Right renal pelvis (tissue), 4 donors: ENCODE measurements around the gene ELOVL7. TPM values are rescaled to one million over a fixed set of nuclear protein-coding genes. Genes with fewer than 3 reads are reported as not detected.
"Not testable (repeated sequence)": the region's sequence is repeated elsewhere in the genome, so short reads cannot be mapped to it uniquely, and the experiment has no call there.

Experiments
- DNase-seq, 4 donors: peaks; one replicate each; pipeline ENCODE4 v3.0.0-alpha.2; 2013; ENCODE audit warnings: low read depth in 4 of 4, low spot score in 3 of 4, missing footprints in 1 of 4
- polyA plus RNA-seq, 4 donors: library from polyadenylated mRNA; unstranded; fragments of 120-200 nt; gene quantifications; one replicate each; pipeline ENCODE4 v1.2.1, GENCODE V29; 2013; ENCODE audit not compliant: insufficient read length in 4 of 4

ELOVL7 gene
- polyA plus RNA-seq, 4 donors, result 15.1 to 23.1 (median 19.3) TPM

DNA sequence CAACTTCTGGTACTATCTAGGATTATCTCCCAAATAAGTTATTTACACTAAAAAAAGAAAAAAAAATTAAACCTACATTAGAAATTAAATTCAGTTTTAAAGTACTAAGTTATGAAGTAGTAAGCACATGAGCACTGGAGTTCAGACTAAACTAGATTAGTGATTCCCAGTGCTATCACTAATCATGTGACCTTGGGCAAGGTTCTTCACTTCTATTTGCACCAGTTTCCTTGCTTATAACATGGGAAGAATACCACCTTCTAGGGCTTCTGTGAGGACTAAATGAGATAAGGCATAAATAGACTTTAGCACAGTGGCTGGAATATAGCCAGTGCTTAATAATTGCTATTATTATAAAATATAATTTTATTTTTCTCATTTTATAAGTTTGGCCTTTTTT lies 10.5 kb downstream of the ELOVL7 start:
- DNase-seq, result no peak

GRCh38 chr5:60830581-60831127 lies 13.4 kb downstream of the ELOVL7 start:
- no peak for DNase-seq

DNA sequence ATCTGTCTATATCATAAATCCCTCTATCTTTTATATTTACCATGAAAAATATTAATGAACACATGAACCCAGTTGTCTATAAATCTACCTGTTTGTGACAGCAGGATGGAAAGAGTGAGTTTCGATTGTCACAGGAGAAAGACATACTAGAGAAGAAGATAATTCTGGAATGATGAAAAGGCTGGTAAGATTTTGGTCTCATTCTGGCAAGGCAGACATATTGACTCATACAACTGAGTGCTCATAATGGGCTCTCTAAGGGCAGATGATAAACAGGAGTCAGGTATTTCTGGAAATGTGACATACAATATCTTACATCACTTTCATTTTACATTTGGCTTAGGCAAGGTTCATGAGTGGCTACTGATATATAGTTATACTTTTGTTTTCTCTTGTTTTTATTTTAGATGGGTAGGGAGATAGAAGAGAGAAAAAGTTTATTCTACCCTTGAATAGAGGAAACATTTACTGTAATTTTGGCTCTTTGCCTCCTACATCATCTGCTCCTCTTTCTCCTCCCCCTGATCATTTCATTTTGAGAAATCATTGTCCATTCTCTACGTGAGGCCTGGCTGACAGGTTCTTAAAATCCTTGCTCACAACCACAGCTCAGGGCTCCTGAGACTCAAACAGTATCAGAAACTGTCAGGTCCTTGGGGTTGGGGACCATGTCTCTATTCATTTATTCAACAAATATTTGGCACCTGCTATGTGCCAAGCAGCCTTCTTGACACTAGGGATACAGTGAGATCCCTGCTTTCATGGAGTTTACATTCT lies 14.4 kb downstream of the ELOVL7 start:
- no peak for DNase-seq

DNA sequence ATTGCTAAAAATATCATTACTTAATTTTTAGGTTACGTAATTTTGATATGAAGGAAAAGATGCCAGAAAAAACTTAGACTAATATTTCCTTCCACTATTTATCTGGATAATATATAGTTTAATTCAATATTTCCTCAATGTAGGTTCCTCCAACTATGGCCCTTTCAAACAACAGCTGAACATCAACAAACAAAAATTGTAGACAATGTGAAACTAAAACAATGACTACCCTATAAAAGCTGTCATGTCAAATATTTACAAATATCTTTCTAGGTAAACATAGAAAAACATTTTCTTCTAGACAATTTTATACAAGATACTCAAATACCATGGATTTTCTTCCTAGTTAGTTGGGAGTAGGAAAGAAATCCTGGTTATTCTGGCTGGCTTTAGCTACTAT lies 16.9 kb downstream of the ELOVL7 start:
- no peak for DNase-seq

GRCh38 chr5:60826653-60827052 lies 17.4 kb downstream of the ELOVL7 start:
- no peak for DNase-seq

DNA sequence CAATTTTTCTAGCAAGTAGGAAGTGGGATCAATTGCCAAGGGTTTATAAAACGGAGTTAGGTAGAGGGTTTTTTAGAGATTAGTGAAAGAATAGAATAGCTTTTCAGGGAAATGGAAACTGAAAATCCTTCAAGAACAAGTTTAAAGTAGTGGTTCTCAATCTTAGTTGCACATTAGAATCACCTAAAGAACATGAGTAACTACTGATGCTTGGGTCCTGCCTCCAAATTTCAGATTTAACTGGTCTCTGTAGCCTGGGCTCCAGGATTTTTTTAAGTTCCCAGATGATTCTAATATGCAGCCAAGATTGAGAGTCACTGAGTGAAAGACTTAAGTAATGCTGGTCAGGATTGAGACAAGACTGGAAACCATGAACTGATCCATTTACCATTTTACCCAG lies 20.5 kb downstream of the ELOVL7 start:
- no peak for DNase-seq

DNA sequence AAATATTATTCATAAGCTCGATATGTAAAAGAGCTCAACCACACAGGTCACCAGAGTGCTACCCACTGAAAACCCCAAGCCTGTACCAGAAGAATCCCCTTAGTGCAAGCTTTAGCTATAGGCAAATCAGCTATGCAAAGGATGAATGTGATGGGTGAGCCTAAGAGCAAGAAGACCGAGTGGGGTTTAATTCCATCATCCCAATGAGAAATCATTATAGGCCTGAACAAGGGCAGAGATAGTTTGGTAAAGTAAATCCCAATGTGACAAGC lies 21.8 kb downstream of the ELOVL7 start:
- DNase-seq, result no peak

DNA sequence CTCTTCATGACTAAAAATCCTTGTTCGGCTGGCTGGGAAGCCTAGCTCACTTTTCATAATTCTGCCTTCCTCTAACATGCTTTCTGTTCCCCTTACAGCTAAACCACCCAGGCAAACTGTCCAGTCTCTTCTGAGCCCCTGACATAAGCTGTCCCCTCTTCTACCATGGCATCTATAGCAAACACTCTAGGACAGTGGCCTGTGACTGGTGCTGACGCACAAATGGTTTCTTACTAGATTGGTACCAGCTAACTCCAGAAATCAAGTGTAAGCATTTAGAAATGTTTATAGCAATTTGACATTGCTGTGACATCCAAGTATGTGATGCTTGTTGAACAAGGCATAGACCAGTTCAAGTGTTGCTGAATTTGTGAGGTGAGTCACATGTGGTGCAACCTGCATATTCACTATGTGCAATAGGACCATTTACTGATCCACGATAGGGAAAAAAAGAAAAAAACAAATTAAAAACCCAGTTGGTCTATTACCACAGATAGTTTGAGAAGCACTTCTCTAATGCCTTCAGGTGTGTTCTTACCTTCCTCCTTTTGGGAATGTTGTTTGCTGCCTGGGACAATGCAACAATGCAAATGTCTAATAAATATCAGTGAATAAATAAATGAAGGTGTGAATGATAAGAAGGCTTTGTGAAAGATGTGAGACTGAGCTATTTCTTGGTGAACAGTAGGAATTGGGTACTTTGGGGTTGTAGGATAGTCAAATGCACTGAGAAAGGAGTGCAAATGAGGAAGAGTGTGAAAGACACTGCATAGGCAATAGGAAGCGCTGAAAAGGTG lies 22.4 kb downstream of the ELOVL7 start:
- DNase-seq, result no peak

DNA sequence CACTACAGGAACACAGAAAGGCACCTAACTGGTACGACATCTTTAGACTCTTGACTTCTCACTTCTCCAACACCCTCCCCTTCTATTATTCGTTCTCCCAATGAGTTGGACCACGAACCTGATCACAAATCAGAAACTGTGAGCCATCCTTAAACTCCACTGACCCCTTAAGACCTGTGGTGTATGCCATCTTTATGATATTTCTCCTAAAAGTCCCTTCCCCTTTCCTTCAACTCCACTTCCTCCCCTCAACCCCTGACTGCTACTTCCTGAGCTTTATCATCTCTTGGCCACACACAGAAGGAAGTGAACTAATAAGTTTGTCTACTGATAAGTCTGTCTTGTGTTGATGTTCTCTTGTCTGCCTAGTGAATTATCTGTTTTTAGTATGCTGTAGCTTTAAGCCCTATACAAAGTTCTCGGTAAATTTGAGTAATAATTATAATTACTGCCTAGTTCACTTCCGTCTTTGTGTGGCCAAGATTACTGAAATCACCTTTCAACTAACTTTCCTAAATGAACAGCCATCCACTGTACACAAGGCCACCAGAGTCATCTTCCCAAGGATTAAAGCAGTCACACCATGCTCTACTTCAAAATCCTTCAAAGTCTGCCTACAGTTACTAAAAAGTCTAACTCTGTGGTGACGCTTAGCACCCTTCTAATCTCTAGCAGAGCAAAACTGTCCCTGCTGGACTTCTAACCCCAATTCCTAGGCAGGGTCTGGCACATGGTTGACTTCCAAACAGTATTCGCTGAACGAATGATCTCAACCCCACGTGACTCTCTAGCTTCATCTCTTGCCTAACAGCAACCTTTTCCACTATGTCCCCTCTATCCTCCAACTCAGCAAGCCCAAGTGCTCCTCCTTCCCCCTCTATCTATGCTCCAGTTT lies 23.2 kb downstream of the ELOVL7 start:
- DNase-seq, result no peak

DNA sequence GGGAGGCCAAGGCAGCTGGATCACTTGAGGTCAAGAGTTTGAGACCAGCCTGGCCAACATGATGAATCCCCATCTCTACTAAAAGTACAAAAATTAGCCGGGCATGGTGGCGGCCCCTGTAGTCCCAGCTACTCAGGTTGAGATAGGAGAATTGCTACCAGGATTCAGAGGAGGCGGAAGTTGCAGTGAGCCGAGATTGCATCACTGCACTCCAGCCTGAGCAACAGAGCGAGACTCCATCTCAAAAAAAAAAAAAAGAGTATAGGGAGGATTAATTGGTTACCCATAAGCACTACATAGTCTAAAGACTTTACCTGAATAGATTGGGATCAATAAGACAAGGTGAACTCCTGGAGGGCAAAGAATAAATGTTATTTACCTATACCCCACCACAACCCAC lies 27.9 kb downstream of the ELOVL7 start:
- DNase-seq, result not testable (repeated sequence)

DNA sequence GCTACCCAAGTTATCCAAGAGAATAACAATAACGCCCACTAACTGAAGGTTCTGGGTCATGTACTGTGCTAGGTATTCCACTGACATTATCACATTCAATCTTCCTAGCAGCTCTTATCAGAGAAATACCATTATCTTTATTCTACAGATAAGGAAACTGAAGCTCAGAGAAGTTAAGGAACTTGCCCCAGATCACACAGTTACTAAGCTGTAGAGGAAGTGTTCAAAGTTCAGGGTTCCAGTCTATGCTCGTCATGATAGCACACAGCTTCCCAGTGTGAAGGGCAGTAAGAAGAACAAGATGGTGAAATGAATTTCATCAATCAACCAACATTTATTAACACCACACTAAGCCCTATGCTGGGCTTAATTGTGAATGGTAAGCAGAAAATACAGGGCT lies 29.6 kb downstream of the ELOVL7 start:
- DNase-seq, result no peak

DNA sequence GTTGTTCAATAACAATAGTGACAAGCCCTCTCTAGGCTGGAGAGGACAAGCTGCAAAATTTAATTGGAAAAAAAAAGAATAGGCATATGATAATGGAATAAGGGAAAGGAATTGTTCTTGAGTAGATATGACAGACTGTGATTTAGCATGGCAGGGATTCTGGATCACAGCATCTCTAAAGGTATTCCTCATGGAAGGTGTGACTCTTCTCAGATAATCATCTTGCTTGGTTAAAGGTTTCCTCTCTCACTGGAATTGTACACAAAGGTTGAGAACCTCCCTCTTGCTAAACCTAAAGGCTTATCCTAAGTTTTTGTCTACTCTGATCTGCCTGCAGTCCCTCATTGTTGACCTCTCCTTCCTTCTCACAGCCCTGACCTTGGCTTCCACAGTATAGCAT lies 31.6 kb downstream of the ELOVL7 start:
- no peak for DNase-seq

- no peak for DNase-seq
Observed at GRCh38 chr5:60811105-60811504, 33.0 kb downstream of the ELOVL7 start.

GRCh38 chr5:60810438-60811085 lies 33.5 kb downstream of the ELOVL7 start:
- no peak for DNase-seq

DNA sequence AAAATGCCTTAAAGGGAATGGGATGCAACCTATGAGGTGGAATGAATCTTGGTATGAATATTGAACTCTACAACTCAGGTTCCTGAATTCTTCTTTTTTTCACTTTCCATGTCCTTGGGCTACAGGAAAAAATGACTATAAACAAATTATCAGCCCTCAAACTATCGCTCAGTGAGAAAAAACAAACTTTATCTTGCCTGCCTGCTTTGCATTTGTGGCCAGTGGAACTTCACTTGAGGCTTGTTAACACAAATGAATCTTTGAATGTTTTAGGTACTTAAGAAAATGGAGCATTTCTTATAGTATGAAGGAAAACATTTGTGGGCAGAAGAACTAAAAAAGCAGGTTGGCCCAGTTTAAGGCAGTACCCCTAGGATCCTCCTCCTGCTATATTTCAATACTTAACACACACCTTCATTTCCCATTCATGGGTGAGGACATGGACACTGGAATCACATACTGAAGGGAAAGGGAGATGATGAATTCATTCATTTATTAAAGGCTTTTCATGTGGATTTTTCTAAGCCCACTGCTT lies 34.1 kb downstream of the ELOVL7 start:
- DNase-seq, result no peak

GRCh38 chr5:60806591-60807243 lies 37.4 kb downstream of the ELOVL7 start:
- no peak for DNase-seq

DNA sequence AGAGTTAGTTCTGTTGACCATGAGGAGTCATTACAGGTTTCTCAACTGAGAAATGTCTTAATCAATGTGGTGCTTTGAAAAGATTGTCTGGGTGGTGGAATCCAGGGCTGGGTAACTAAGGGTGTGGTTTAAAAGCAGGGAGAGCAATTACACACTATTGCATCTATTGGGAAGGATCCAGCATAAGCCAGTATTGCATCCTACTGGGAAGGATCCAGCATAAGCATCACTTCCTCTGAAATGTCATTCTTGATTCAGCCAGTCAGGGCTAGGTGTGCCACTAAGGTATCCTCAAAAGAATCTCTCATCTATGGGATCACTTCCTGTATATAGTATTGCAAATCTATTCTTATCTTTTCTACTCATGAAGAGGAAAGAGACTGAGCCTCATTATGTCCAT lies 38.6 kb downstream of the ELOVL7 start:
- DNase-seq, result no peak

- DNase-seq, result no peak
Observed at GRCh38 chr5:60803712-60804111, 40.4 kb downstream of the ELOVL7 start.

GRCh38 chr5:60802986-60803385 lies 41.1 kb downstream of the ELOVL7 start:
- DNase-seq, result no peak

- no peak for DNase-seq
Observed at GRCh38 chr5:60802226-60802625, 41.8 kb downstream of the ELOVL7 start.
